ENCODE measurements around the gene RILPL1. TPM values are rescaled to one million over a fixed set of nuclear protein-coding genes. Genes with fewer than 3 reads are reported as not detected.

The RILPL1 gene
- total and polyA plus RNA-seq, 9 of the 15 experiments (the other 6 are each of a cell fraction or from before 2014, with no cell fraction given), result 0.25 to 10.6 (median 8.6) TPM

DNA sequence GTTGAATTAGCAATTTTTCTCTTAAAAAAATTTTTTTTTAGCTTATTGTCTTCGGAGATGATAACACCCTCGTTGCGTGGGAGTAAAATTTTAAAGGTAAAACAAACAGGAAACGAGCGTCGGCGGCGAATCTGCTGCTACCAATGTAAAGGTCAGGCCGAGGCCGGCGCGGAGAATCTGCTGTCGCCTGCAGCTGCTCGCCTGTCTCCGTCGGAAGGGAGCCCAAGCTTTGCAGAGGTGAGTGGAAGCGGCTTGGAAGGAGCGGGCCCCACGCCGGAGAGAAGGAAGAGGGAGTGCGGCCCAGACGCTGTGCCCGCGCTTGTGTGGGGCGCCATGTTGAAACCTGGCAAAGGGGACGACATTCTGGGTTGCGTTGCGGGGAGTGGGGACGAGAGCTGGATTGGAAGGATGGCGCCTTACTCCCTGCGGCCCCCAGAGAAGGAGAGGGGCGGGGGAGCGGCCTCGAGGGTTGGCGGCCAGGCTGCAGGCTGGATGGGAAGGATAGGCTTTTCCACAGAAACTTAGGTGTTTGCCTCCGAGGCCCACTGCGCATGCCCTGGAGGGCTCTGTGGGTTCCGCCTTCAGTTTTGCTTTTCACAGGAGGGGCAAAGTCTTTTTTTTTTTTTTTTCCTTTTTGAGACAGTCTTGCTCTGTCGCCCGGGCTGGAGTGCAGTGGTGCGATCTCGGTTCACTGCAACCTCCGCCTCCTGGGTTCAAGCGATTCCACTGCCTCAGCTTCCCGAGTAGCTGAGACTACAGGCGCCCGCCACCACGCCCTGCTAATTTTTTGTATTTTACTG lies 75.3 kb downstream of the RILPL1 start, which contains the start of gene SNRNP35 (continued):
- TF ChIP-seq, protein P1, sequence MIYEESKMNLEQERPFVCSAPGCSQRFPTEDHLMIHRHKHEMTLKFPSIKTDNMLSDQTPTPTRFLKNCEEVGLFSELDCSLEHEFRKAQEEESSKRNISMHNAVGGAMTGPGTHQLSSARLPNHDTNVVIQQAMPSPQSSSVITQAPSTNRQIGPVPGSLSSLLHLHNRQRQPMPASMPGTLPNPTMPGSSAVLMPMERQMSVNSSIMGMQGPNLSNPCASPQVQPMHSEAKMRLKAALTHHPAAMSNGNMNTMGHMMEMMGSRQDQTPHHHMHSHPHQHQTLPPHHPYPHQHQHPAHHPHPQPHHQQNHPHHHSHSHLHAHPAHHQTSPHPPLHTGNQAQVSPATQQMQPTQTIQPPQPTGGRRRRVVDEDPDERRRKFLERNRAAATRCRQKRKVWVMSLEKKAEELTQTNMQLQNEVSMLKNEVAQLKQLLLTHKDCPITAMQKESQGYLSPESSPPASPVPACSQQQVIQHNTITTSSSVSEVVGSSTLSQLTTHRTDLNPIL (CRISPR knock-in tag; IDR thresholded peaks at IDR 0.05), result no peak
- TF ChIP-seq SMARCC2 (IDR thresholded peaks at IDR 0.05; ENCODE audit: low read depth), result no peak
- no peak for TF ChIP-seq ILK (tag; IDR thresholded peaks at IDR 0.05; ENCODE audit: borderline replicate concordance, low read depth)
- peak; percentile 60; the same call in 1 of the 2 replicates for TF ChIP-seq ZNF316 (IDR thresholded peaks at IDR 0.05)
- no peak for TF ChIP-seq ZFPM2 (CRISPR knock-in tag; IDR thresholded peaks at IDR 0.05)
- TF ChIP-seq, protein P2, sequence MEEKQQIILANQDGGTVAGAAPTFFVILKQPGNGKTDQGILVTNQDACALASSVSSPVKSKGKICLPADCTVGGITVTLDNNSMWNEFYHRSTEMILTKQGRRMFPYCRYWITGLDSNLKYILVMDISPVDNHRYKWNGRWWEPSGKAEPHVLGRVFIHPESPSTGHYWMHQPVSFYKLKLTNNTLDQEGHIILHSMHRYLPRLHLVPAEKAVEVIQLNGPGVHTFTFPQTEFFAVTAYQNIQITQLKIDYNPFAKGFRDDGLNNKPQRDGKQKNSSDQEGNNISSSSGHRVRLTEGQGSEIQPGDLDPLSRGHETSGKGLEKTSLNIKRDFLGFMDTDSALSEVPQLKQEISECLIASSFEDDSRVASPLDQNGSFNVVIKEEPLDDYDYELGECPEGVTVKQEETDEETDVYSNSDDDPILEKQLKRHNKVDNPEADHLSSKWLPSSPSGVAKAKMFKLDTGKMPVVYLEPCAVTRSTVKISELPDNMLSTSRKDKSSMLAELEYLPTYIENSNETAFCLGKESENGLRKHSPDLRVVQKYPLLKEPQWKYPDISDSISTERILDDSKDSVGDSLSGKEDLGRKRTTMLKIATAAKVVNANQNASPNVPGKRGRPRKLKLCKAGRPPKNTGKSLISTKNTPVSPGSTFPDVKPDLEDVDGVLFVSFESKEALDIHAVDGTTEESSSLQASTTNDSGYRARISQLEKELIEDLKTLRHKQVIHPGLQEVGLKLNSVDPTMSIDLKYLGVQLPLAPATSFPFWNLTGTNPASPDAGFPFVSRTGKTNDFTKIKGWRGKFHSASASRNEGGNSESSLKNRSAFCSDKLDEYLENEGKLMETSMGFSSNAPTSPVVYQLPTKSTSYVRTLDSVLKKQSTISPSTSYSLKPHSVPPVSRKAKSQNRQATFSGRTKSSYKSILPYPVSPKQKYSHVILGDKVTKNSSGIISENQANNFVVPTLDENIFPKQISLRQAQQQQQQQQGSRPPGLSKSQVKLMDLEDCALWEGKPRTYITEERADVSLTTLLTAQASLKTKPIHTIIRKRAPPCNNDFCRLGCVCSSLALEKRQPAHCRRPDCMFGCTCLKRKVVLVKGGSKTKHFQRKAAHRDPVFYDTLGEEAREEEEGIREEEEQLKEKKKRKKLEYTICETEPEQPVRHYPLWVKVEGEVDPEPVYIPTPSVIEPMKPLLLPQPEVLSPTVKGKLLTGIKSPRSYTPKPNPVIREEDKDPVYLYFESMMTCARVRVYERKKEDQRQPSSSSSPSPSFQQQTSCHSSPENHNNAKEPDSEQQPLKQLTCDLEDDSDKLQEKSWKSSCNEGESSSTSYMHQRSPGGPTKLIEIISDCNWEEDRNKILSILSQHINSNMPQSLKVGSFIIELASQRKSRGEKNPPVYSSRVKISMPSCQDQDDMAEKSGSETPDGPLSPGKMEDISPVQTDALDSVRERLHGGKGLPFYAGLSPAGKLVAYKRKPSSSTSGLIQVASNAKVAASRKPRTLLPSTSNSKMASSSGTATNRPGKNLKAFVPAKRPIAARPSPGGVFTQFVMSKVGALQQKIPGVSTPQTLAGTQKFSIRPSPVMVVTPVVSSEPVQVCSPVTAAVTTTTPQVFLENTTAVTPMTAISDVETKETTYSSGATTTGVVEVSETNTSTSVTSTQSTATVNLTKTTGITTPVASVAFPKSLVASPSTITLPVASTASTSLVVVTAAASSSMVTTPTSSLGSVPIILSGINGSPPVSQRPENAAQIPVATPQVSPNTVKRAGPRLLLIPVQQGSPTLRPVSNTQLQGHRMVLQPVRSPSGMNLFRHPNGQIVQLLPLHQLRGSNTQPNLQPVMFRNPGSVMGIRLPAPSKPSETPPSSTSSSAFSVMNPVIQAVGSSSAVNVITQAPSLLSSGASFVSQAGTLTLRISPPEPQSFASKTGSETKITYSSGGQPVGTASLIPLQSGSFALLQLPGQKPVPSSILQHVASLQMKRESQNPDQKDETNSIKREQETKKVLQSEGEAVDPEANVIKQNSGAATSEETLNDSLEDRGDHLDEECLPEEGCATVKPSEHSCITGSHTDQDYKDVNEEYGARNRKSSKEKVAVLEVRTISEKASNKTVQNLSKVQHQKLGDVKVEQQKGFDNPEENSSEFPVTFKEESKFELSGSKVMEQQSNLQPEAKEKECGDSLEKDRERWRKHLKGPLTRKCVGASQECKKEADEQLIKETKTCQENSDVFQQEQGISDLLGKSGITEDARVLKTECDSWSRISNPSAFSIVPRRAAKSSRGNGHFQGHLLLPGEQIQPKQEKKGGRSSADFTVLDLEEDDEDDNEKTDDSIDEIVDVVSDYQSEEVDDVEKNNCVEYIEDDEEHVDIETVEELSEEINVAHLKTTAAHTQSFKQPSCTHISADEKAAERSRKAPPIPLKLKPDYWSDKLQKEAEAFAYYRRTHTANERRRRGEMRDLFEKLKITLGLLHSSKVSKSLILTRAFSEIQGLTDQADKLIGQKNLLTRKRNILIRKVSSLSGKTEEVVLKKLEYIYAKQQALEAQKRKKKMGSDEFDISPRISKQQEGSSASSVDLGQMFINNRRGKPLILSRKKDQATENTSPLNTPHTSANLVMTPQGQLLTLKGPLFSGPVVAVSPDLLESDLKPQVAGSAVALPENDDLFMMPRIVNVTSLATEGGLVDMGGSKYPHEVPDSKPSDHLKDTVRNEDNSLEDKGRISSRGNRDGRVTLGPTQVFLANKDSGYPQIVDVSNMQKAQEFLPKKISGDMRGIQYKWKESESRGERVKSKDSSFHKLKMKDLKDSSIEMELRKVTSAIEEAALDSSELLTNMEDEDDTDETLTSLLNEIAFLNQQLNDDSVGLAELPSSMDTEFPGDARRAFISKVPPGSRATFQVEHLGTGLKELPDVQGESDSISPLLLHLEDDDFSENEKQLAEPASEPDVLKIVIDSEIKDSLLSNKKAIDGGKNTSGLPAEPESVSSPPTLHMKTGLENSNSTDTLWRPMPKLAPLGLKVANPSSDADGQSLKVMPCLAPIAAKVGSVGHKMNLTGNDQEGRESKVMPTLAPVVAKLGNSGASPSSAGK (IDR thresholded peaks at IDR 0.05), result peak; percentile 70
- no peak for TF ChIP-seq MCM5 (IDR thresholded peaks at IDR 0.05; ENCODE audit: low read depth)
- no peak for TF ChIP-seq ZZZ3 (IDR thresholded peaks at IDR 0.05)
- peak; percentile 78; the same call in 1 of the 2 replicates for TF ChIP-seq ELF2 (CRISPR knock-in tag; IDR thresholded peaks at IDR 0.05)
- no peak for TF ChIP-seq BMI1 (IDR thresholded peaks at IDR 0.05; ENCODE audit: low read length)
- no peak for TF ChIP-seq TFAM (CRISPR knock-in tag; conservative IDR thresholded peaks at IDR 0.05)
- peak; percentile 86 for TF ChIP-seq GABPB1 (CRISPR knock-in tag; IDR thresholded peaks at IDR 0.05)
- TF ChIP-seq SRSF9 (IDR thresholded peaks at IDR 0.05; ENCODE audit: borderline replicate concordance, low read depth, low read length), result no peak
- TF ChIP-seq ZKSCAN8 (CRISPR knock-in tag; IDR thresholded peaks at IDR 0.05), result no peak
- TF ChIP-seq ZNF431 (CRISPR knock-in tag; IDR thresholded peaks at IDR 0.05), result peak; percentile 65
- TF ChIP-seq ZFP36 (IDR thresholded peaks at IDR 0.05; ENCODE audit: low read depth, low read length, partially characterized antibody), result no peak
- peak; percentile 94 for TF ChIP-seq POLR2A (conservative IDR thresholded peaks at IDR 0.05)
- TF ChIP-seq ARID2 (IDR thresholded peaks at IDR 0.05), result no peak

Measured in K562 (cell line).